HG03565 (cell line): Measurements from ENCODE around the gene DISC1.

Experiments
- ATAC-seq: cut with Tn5 transposase; IDR thresholded peaks from one replicate; pipeline ENCODE4 v1.9.1; 2021; ENCODE audit warnings: mild to moderate bottlenecking, moderate library complexity; ENCODE audit not compliant: unreplicated experiment

The DISC1 gene

GRCh38 chr1:231921646-231922345 is 295.2 kb downstream of the DISC1 start:
- ATAC-seq: no peak

GRCh38 chr1:231923491-231924041 is 297.0 kb downstream of the DISC1 start:
- ATAC-seq: no peak

- no peak for ATAC-seq
Measured at GRCh38 chr1:231924180-231924579, 297.6 kb downstream of the DISC1 start.

- no peak for ATAC-seq
Measured at GRCh38 chr1:231925864-231926263, 299.3 kb downstream of the DISC1 start.

GRCh38 chr1:231926340-231926739 is 299.8 kb downstream of the DISC1 start:
- ATAC-seq: no peak

- ATAC-seq: no peak
Measured at GRCh38 chr1:231926933-231927332, 300.3 kb downstream of the DISC1 start.

- ATAC-seq: no peak
Measured at GRCh38 chr1:231927431-231927830, 300.8 kb downstream of the DISC1 start.

GRCh38 chr1:231929311-231929710 is 302.7 kb downstream of the DISC1 start:
- no peak for ATAC-seq

- ATAC-seq: no peak
Measured at GRCh38 chr1:231930257-231930947, 303.8 kb downstream of the DISC1 start.

GRCh38 chr1:231931146-231931545 is 304.6 kb downstream of the DISC1 start:
- ATAC-seq: no peak

- no peak for ATAC-seq
Measured at GRCh38 chr1:231931846-231932454, 305.4 kb downstream of the DISC1 start.

GRCh38 chr1:231933711-231934626 is 307.4 kb downstream of the DISC1 start:
- no peak for ATAC-seq

GRCh38 chr1:231934797-231935196 is 308.2 kb downstream of the DISC1 start:
- ATAC-seq: no peak

- ATAC-seq: no peak
Measured at GRCh38 chr1:231935856-231936255, 309.3 kb downstream of the DISC1 start.

GRCh38 chr1:231936983-231937775 is 310.6 kb downstream of the DISC1 start:
- ATAC-seq: no peak

GRCh38 chr1:231938211-231938610 is 311.6 kb downstream of the DISC1 start:
- no peak for ATAC-seq

- ATAC-seq: no peak
Measured at GRCh38 chr1:231938711-231939110, 312.1 kb downstream of the DISC1 start.

GRCh38 chr1:231939118-231939517 is 312.5 kb downstream of the DISC1 start:
- no peak for ATAC-seq

- ATAC-seq: no peak
Measured at GRCh38 chr1:231940116-231940515, 313.5 kb downstream of the DISC1 start.

GRCh38 chr1:231940701-231941100 is 314.1 kb downstream of the DISC1 start:
- ATAC-seq: no peak
